Esophagus muscularis mucosa (tissue), 3 donors: ENCODE data around the gene GLG1.

Experiments used
- POLR2AphosphoS5 ChIP-seq, 2 donors: sonication (generic); formaldehyde crosslinking; IDR thresholded peaks; one replicate each; pipeline ENCODE4 v1.6.1; 2017; ENCODE audit warnings: antibody characterized with exemption in 2 of 2
- TF ChIP-seq, protein P1 (sequence below), 3 experiments: fragments of 200-600 bp in 2 of 3; fragments of 450-650 bp in 1 of 3; sonication (generic) in 2 of 3; IDR thresholded peaks; one replicate each; pipeline ENCODE4 v1.5.1; 2017 to 2019; ENCODE audit warnings: antibody characterized with exemption in 3 of 3, mild to moderate bottlenecking in 2 of 3, moderate library complexity in 1 of 3

DNA sequence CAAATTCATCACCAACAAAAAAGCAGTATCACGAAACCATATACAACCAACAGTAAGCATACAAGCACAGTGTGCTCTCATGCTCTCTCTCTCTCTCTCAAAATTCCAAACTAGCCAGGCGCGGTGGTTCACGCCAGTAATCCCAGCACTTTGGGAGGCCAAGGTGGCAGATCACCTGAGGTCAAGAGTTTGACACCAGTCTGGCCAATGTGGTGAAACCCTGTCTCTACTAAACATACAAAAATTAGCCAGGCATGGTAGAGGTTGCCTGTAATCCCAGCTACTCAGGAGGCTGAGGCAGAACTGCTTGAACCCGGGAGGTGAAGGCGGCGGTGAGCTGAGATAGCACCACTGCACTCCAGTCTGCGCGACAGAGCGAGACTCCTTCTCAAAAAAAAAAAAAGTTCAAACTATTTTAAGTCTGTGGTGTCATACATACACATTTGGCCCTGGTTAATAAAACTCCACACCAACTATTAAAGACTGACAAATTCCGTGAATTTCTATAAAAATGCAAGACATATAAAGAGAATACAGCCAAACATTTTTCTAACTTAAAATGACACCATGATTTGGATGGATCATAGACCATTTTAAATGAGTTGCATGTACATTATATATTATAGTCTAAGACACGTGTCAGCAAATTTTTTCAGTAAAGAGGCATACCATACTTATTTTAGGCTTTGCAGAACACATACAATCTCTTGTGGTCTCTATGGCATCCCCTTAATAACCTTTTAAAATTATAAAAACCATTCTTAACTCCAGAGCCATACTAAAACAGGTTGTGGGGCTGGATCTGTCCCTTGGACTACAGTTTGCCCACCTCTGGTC, 30.9 kb downstream of the GLG1 start:
- TF ChIP-seq, protein P1, sequence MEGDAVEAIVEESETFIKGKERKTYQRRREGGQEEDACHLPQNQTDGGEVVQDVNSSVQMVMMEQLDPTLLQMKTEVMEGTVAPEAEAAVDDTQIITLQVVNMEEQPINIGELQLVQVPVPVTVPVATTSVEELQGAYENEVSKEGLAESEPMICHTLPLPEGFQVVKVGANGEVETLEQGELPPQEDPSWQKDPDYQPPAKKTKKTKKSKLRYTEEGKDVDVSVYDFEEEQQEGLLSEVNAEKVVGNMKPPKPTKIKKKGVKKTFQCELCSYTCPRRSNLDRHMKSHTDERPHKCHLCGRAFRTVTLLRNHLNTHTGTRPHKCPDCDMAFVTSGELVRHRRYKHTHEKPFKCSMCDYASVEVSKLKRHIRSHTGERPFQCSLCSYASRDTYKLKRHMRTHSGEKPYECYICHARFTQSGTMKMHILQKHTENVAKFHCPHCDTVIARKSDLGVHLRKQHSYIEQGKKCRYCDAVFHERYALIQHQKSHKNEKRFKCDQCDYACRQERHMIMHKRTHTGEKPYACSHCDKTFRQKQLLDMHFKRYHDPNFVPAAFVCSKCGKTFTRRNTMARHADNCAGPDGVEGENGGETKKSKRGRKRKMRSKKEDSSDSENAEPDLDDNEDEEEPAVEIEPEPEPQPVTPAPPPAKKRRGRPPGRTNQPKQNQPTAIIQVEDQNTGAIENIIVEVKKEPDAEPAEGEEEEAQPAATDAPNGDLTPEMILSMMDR (IDR thresholded peaks at IDR 0.05), result no peak
- TF ChIP-seq POLR2AphosphoS5 (IDR thresholded peaks at IDR 0.05), result no peak
